Activated CD4-positive, alpha-beta T cell treated with anti-CD3 and anti-CD28 coated beads for 24 hours (primary cell): ENCODE data around the gene MAN1A1.

Experiments
- DNase-seq, 2 donors: peaks; one replicate each; pipeline ENCODE4 v3.0.0-alpha.2; 2020; ENCODE audit warnings: low read depth in 2 of 2

Gene MAN1A1

GRCh38 chr6:119325559-119326265 lies 23.8 kb downstream of the MAN1A1 start:
- no peak for DNase-seq

GRCh38 chr6:119324718-119325117 lies 24.8 kb downstream of the MAN1A1 start:
- no peak for DNase-seq

- no peak for DNase-seq
Measured at GRCh38 chr6:119323931-119324330, 25.6 kb downstream of the MAN1A1 start.

GRCh38 chr6:119323478-119323877 lies 26.1 kb downstream of the MAN1A1 start:
- DNase-seq, result no peak

GRCh38 chr6:119322715-119323350 lies 26.7 kb downstream of the MAN1A1 start:
- no peak for DNase-seq

- no peak for DNase-seq
Measured at GRCh38 chr6:119322034-119322433, 27.5 kb downstream of the MAN1A1 start.

- DNase-seq, result no peak
Measured at GRCh38 chr6:119319694-119320093, 29.9 kb downstream of the MAN1A1 start.

GRCh38 chr6:119318730-119319129 lies 30.8 kb downstream of the MAN1A1 start:
- no peak for DNase-seq

GRCh38 chr6:119318176-119318575 lies 31.4 kb downstream of the MAN1A1 start:
- DNase-seq, result no peak

- no peak for DNase-seq
Measured at GRCh38 chr6:119317007-119317406, 32.6 kb downstream of the MAN1A1 start.

GRCh38 chr6:119314885-119315272 lies 34.7 kb downstream of the MAN1A1 start:
- DNase-seq, result no peak

GRCh38 chr6:119313937-119314884 lies 35.4 kb downstream of the MAN1A1 start:
- DNase-seq, result no peak

- no peak for DNase-seq
Measured at GRCh38 chr6:119312875-119313338, 36.7 kb downstream of the MAN1A1 start.

GRCh38 chr6:119312441-119312840 lies 37.1 kb downstream of the MAN1A1 start:
- DNase-seq, result no peak

- no peak for DNase-seq
Measured at GRCh38 chr6:119311514-119312142, 37.9 kb downstream of the MAN1A1 start.

- DNase-seq, result no peak
Measured at GRCh38 chr6:119310486-119311036, 39.0 kb downstream of the MAN1A1 start.

GRCh38 chr6:119308991-119309657 lies 40.4 kb downstream of the MAN1A1 start:
- no peak for DNase-seq

- DNase-seq, result no peak
Measured at GRCh38 chr6:119308048-119308570, 41.5 kb downstream of the MAN1A1 start.

GRCh38 chr6:119307056-119307455 lies 42.5 kb downstream of the MAN1A1 start:
- DNase-seq, result no peak

GRCh38 chr6:119306396-119306968 lies 43.1 kb downstream of the MAN1A1 start:
- no peak for DNase-seq
